DMS53 (cell line): Measurements from ENCODE around the gene ACAP3.

Experiments
- DNase-seq: peaks from one replicate; lab custom pipeline; 2025; lab: John Stamatoyannopoulos, UW

The ACAP3 gene

DNA sequence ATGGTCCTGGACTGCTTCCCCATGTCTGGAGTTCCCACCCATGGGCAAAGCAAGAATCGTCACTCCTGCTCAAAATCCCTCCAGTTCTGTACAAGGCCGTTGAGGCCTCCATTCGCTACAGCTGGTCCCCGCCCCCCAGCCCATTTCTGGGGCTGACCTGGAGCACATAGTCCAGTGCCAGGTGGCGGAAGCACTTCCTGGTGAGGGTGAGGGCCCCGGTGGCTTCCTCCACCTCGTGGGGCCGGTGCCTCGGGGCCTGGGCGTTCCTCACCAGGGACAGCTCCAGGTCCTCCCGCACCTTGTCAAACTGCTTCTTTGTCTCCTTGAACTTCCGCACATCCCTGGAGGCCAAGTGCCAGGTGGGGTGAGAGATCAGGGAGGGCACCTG is 7.4 kb downstream of the ACAP3 start:
- DNase-seq = no peak

DNA sequence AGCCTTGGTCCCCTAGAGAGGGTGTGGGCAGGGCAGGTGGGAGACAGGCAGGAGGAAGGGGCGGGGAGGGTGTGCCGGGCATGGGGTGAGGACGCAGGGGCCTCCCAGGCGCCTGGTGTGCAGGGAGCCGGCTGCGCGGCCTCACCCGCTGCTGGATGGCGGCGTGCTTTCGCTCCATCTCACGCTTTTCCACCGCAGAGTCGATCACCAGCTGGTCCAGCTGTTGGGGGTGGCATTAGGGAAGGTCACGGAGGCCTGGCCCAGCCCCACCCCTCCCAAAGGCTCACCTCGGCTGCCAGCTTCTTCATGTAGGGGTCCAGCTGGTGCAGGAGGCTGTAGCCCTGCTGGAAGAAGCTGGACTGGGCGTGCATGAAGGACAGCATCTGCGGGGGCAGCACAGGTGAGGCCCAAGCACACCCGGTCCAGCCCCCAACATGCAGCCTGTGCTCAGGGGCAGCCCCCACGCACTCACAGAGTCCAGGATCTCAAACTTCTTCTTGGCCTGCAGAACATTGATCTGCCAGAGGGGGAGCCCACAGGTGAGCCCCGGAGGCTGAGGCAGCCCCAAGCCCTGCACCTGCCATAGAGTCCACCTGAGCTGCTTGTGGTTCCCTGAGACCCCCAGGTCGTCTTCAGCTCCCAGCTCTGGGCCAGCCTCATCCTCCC is 7.9 kb downstream of the ACAP3 start:
- peak; percentile 57 for DNase-seq

DNA sequence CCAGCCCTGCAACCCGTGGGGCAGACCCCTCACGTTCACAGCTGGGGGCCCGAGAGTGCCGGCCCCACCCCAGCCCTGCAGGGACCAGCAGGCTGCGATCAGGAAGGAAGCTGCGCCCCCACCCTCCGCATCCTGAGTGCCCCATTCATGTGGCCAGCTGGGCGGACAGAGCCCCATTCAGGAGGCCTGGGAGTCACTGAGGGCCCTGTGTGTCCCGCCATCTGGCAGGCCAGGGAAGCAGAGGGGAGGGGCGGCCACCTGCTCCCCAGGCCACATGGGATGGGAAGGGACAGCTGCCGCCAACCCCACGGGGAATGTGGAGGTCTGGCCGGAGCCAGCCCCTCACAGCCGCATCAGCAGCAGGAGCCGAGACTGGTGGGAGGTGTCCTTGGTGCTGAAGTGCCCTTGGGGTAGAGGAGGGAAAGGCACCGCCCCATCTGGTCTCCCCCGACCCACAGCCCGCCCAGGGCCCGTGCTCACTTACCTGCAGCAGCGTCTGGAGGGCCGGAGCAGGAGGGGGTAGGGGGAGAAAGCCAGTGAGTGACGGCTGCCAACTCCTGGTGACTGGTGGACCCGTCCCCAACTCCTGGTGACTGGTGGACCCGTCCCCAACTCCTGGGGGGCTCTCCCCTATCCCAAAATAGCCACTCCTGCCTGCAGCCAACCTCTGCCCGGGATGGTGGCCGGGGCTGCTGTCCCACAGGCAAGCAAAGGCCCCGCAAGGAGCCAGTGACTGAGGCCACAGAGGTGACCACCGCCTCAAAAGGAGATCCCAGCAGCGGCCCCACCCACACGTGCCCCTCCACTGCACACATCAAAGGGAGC is 8.7 kb downstream of the ACAP3 start:
- peak; percentile 39 for DNase-seq

DNA sequence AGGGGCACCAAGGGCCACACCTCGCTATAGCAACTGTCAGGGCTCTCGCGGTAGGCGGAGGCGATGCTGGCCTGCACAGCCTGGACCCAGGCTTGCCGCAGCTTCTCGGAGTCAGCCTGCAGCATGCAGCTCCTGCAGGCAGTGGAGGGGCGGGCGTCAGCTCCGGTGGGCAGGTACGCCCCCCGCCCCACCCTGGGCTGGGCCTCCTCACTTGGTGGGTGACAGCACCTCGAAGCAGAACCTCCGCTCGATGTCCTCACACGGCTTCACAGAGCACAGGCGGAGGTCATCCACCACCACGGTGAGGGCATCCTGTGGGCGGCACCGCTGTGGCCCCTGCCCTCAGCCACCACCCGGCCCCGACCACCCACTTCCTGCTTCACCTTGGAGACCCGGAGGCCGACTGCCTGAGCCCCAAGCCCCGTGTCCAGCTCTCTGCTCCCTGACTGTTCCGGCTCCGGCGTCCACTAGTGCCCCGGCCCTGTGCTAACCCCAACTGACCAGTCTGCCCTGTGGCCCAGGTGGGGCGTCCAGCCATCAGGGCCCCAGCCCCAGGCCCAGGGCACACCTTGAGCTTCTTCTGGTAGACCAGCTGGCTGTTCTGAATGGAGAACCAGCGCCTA is 9.8 kb downstream of the ACAP3 start:
- no peak for DNase-seq

DNA sequence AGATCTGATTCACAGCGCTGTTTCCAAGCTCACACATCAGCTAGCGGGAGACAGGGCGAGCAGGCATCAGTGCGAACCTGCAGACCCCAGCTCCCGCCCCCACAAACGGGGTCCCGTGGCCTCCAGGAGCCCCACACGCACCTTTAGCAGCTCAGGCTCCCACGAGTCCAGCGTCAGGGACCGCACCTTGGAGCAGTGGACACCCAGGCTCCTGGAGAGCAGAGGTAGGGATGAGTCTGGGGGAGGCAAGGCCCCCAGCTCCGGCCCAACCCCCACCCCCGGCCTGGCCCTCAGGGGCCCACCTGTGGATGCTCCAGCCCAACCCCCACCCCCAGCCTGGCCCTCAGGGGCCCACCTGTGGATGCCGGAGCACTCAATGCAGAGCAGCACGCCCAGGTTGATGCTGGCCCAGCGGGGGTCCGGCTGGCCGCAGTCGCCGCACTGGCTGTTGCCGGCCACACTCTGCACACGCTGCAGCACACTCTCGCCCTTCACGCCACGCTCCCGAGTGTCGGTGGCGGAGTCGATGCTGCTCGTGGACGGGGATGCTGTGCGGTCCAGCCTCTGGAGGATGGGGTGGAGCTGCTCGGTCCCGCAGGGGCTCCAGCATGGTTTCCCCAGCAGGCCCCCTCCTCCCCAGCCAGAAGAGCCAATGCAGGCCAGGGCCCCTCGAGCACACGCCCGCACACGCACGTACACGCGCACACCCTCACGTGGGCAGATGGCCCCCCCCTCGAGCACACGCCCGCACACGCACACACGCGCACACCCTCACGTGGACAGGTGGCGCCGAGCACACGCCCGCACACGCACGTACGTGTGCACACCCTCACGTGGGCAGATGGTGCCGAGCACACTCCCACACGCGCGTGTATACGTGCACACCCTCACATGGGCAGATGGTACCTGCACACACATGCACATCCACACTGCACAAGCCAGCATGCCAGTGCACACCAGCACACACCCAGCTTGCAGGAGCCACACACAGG is 11.4 kb downstream of the ACAP3 start:
- DNase-seq = no peak

DNA sequence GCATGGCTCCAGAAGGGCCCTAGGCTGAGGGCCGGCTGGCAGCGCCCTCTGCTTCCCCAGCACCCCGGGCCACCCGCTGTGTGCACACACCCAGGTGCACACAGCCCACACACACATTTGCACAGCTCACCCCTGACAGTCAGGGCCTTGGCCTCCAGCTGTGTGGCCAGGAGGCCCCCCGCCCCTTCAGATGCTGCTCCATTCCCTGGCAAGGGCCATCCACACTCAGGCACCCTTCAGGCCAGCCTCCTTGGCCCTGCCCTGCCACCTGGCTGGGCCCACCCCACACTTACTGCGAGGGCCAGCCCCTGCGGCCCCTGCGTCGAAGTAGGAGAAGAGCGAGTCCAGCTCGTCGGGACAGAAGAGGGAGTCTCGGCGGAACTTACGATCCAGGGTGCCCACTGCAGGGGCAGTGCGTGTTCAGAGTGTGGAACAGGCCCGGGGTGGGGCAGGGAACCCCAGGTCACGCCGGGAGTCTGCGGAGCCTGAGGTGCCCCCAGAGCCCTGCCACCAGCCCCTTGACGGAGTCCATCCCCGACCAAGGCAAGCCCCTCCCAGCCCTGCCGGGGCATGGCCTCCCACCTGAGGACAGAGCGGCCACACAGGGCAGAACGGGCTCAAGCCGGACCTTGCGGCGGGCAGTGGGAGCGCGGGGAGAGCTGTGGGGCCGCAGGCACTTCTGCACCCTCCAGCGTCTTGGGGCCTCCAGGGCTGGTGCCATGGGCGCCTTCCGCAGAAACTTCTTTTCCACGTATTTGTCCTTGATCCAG is 12.4 kb downstream of the ACAP3 start:
- DNase-seq = peak; percentile 38

DNA sequence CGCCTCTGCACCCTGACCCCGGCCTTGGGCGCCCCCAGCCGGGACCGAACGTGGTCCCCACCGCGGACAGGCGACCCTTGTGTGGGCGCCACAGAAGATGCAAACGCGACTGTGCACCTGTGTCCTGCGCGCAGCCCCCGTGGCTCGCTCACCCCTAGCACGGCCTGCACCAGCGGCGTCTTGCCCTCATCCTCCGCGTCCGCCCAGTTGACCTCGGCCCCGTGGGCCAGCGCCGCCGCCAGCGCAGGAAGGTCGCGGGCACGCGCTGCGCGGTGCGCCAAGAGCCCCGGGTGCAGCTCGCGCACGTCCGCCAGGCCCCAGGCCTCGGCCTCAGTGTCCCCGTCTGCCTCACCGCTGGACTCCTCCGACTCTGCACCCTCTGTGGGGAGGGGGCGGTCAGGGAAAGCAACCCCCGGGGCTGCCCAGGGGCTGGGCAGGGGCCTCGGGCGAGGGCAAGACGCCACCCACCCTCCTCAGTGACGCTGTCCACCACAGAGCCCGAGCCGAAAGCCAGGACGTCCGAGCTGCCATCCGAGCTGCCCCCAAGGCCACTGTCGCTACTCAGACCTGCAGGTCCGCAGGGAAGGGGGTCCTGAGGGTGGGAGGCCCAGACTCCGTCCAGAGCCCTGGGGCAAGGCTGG is 13.4 kb downstream of the ACAP3 start:
- no peak for DNase-seq

DNA sequence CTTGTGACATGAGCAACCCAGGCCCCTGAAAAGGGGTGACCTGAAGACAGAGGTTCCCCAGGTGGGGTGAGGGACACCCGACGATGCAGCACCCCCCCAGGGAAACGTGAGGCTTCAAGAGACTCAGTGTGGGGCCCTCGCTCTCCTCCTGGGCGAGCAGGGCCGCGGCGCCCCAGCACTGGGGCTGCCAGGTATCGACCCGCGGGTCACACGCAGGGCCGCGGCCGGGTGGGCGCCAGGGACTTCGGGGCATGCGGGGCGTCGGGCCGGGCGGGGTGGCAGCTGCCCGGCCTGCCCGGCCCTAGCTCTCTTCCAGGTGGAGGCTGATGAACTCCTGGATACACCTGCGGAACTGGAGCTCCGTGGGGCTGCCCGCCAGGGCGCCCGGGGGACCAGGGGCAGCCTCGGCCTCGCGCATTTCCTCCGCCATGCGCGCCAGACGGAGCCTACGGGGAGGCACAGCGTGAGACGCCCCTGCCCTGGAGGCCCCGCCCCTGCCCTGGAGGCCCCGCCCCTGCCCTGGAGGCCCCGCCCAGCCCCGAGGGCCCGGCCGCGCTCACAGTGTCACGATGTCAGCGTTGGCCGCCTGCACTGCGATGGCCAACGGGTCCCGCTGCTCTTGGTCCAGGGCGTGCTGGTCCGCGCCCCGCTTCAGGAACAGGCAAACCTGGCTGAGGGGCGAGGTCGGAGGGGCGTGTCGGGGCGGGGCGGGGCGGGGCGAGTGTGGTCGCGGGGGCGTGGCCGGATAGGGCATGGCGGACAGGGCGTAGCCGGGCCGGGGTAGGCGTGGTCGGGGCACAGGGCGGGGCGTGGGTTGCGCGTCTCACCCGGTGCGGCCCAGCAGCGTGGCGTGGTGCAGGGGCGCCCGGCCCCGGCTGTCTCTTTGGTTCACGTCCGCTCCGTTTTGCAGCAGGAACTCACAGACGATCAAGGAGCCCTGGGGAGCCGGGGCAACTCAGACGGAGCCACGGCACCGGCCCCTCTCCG is 14.2 kb downstream of the ACAP3 start:
- peak; percentile 57 for DNase-seq

DNA sequence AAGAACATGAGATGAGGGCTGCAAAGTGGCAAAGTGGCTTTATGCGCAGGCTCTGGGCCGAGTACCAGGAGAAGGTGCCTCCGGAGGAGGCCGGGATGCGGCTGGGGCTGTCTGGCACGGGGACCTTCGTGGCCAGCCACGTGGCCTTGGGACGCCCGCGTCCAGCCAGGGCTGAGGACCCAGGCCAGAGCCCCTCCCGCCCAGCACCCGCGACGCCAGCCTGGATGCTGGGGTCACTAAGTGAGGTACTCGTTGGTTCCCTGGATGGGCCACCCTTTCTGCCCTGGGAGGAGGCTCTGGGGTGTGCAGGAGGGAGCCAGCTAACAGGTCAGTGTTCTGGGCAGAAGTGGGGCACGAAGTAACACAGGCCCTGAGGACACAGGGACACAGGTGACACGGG is 14.9 kb downstream of the ACAP3 start:
- no peak for DNase-seq

DNA sequence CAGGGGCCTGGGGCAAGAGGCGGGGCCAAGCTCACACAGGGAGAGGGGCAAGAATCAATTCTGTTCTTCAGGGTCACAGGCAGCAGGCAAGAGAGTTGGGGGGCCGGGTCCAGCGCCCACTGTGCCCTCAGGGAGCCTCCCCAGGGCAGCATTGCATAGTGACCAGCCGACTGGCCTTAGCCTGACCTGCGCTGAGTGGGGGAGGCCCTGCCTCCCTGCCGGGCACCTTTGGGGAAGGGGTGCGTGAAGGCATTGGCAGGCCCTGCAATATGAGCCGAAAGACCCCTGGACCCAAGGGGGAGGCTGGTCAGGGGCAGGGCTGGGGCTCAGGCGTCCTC is 15.3 kb downstream of the ACAP3 start:
- no peak for DNase-seq

DNA sequence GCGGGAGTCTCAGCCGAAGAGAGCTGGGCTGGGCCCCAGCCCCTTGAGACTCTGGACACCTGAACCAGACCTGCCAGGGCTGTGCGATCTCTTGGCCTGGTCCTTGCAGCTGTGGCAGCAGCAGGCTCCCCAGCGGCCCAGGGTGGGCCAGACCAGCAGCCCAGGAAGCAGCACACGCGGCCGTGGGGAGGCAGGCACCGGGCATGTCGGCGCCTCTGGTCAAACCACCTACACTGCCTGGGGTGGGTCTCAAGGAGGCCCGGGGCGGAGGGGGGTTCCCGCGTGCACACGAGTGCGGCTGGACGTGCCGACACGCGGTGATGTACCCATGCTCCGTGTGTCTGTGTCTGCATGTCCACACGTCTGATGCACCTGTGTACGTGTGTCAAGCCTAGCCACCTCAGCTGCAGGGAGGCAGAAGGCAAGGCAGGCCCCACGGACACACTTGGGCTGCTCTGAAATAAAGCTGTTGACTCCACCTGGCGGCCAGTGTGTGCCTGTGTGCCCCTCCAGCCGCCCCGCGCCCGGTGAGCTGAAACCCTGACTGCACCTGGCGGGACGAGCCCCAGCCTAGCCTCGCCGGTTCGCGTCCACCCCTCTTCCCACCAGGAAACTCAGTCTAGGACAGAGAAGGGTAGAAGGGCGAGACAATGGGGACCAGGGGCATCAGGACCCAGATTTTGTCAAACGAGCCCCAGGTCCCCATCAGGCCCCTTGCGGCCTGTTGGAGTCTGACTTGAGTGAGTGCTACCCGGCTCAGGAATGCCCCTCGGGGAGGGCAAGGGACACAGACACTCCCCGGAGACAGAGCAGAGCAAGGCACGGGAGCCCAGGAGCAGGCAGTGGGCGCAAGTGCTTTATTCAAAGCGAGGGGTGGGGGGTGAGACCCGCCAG is 15.9 kb downstream of the ACAP3 start:
- DNase-seq = peak; percentile 97

DNA sequence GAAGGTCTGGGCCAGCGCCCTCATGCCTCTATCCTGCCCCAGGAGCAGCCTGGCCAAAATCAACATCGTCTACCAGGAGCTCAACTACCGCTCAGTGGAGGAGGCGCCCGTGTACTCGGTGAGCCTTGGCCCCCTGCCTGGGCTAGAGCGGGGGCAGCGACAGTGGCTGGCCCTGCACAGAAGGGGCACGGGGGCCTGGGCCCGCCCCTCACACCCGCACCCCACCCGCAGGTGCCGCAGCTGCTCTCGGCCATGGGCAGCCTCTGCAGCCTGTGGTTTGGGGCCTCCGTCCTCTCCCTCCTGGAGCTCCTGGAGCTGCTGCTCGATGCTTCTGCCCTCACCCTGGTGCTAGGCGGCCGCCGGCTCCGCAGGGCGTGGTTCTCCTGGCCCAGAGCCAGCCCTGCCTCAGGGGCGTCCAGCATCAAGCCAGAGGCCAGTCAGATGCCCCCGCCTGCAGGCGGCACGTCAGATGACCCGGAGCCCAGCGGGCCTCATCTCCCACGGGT is 16.7 kb downstream of the ACAP3 start:
- peak; percentile 68 for DNase-seq

DNA sequence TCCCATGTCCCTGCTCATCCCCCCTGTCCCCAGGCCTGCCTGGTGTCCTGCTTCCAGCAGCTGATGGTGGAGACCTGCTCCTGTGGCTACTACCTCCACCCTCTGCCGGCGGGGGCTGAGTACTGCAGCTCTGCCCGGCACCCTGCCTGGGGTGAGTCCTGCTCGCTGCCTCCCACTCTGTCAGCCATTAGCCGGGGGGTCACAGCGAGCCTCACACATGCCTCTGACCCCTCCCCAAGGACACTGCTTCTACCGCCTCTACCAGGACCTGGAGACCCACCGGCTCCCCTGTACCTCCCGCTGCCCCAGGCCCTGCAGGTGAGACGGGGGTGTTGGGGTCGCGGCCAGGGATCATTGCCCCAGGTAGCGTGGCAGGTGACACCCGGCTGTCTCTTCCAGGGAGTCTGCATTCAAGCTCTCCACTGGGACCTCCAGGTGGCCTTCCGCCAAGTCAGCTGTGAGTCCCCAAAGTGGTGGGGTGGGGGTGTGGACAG is 17.4 kb downstream of the ACAP3 start:
- peak; percentile 88 for DNase-seq

DNA sequence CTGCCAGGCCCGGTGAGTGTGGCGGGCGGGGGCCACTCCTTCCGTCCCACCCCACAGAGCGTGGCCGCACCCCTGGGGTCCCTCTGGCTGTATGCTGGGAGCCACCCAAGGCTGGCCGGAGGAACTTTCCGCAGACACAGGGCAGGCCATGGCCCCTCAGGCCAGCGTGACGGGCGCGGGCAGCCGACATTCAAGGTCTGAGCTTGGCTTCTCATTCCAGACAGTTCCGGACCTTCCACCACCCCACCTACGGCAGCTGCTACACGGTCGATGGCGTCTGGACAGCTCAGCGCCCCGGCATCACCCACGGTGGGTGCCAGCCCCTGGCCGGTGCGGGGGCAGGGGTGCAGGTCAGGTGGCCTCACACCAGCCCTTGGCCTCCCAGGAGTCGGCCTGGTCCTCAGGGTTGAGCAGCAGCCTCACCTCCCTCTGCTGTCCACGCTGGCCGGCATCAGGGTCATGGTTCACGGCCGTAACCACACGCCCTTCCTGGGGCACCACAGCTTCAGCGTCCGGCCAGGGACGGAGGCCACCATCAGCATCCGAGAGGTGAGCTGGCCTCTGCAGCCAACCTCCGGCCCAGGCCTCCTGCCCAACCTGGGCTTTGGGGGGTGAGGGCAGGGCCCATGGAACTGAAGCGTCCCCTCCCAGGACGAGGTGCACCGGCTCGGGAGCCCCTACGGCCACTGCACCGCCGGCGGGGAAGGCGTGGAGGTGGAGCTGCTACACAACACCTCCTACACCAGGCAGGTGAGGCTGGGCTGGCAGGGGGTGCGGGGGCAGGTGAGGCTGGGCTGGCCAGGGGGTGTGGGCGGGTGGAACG is 20.2 kb downstream of the ACAP3 start:
- DNase-seq = peak; percentile 68

DNA sequence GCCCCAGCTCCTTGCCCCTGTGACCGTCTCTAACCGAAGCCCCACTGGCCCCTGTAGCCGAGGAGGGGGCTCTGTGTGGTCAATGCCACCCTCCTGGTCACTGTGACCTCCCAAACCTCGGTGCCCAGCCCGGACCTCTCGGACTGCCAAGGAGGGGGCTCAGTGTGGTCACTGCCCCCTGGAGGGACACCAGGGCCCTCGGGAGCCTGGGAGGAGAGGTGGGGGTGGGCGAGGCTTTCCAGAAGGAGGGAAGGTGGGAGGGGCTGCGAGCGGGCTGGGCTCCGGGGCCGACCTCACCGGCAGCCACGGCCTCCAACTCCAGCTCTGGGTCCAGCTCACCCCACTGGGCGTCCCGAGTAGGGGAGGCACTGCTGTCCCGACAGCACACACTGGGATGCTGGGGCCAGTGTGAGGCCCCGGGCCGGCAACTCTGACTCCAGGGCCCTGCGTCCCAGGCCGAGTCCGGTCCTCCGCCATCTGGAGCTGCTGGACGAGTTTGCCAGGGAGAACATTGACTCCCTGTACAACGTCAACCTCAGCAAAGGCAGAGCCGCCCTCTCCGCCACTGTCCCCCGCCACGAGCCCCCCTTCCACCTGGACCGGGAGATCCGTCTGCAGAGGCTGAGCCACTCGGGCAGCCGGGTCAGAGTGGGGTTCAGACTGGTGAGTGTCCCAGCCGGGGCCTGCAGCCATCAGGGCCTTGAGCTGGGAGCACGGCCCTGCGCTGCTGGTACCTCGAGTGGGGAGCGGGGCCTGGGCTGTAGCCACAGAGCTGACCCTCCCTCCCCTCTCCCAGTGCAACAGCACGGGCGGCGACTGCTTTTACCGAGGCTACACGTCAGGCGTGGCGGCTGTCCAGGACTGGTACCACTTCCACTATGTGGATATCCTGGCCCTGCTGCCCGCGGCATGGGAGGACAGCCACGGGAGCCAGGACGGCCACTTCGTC is 21.1 kb downstream of the ACAP3 start:
- DNase-seq = peak; percentile 53
